ENCODE results near the gene UBL4A. TPM values are rescaled to one million over a fixed set of nuclear protein-coding genes. Genes with fewer than 3 reads are reported as not detected.
A peak's percentile ranks its signal among the peaks of the same experiment; 100 is the strongest.

UBL4A gene
- total and polyA plus RNA-seq, 4 donors = 21.3 to 39.6 (median 30.6) TPM

- no peaks in the 10 kb centered on the region for H3K27me3 ChIP-seq (ENCODE audit: control insufficient read depth in 3 of 3, insufficient read depth in 3 of 3, low read length in 2 of 3)
- WGBS, 2 donors = 0 to 29% methylated on average over 11 to 88 of the region's 88 CpGs
- H3K27ac ChIP-seq (ENCODE audit: low read depth in 1 of 2, low read length in 1 of 2) = peak within 1 kb of the TSS; percentile 52 to 61
- no peaks in the 10 kb centered on the region for H3K9me3 ChIP-seq (ENCODE audit: control insufficient read depth in 4 of 4, insufficient read depth in 3 of 4, low read length in 3 of 4)
- H3K36me3 ChIP-seq (ENCODE audit: control insufficient read depth in 4 of 4, insufficient read depth in 4 of 4, low read length in 4 of 4) = peaks cover 0 to 5% (median 2%) of the 10 kb centered on the region in 4 donors
- DNase-seq = peak; percentile 33 to 55 (median 39)
- TF ChIP-seq CTCF (IDR thresholded peaks at IDR 0.05; ENCODE audit: control extremely low read depth, extremely low read depth) = no peak
- H3K9ac ChIP-seq (ENCODE audit: insufficient read depth in 1 of 2, low read length in 2 of 2) = no peak within 1 kb of the TSS
- H3K4me3 ChIP-seq = peak within 1 kb of the TSS; percentile 48
- ATAC-seq (ENCODE audit: insufficient read depth, low FRiP score) = peak; percentile 63
- peaks cover 0 to 10% (median 0%) of the 10 kb centered on the region in 5 donors for H3K4me1 ChIP-seq (ENCODE audit: control insufficient read depth in 5 of 5, insufficient read depth in 5 of 5, low read length in 5 of 5)
These were observed 28.1 kb downstream of the UBL4A start, which contains the start of gene PLXNA3 for GRCh38 chrX:154458116-154458953. Gene PLXNA3 (plus strand): TSS chrX:154458281. CDS start chrX:154460184, 1,903 bp downstream.

GRCh38 chrX:154457491-154458115, 28.8 kb downstream of the UBL4A start:
- no peaks in the 10 kb centered on the region for H3K27me3 ChIP-seq (ENCODE audit: control insufficient read depth in 3 of 3, insufficient read depth in 3 of 3, low read length in 2 of 3)
- no peak for TF ChIP-seq CTCF (IDR thresholded peaks at IDR 0.05; ENCODE audit: control extremely low read depth, extremely low read depth)
- peak overlapping the region; percentile 48 for H3K4me3 ChIP-seq
- peaks cover 0 to 10% (median 0%) of the 10 kb centered on the region in 5 donors for H3K4me1 ChIP-seq (ENCODE audit: control insufficient read depth in 5 of 5, insufficient read depth in 5 of 5, low read length in 5 of 5)
- H3K9me3 ChIP-seq (ENCODE audit: control insufficient read depth in 4 of 4, insufficient read depth in 3 of 4, low read length in 3 of 4) = no peaks in the 10 kb centered on the region
- ATAC-seq (ENCODE audit: insufficient read depth, low FRiP score) = peak; percentile 44
- DNase-seq = peak in 2 of 3 donors; percentile 21 to 46
- WGBS, 2 donors = 8 to 30% methylated on average over 25 to 65 of the region's 65 CpGs
- H3K36me3 ChIP-seq (ENCODE audit: control insufficient read depth in 4 of 4, insufficient read depth in 4 of 4, low read length in 4 of 4) = peaks cover 0 to 5% (median 2%) of the 10 kb centered on the region in 4 donors
- H3K9ac ChIP-seq (ENCODE audit: insufficient read depth in 1 of 2, low read length in 2 of 2) = no peak overlapping the region
- peak overlapping the region in 1 of 2 donors; percentile 61 for H3K27ac ChIP-seq (ENCODE audit: low read depth in 1 of 2, low read length in 1 of 2)

GRCh38 chrX:154452823-154453222, 33.6 kb downstream of the UBL4A start:
- WGBS, 2 donors = 94 to 97% methylated on average over 9 of the region's 9 CpGs
- Histone ChIP-seq H3K9me3 (ENCODE audit: control insufficient read depth in 4 of 4, insufficient read depth in 3 of 4, low read length in 3 of 4) (no peaks in the 10 kb centered on the region), H3K4me1 (ENCODE audit: control insufficient read depth in 5 of 5, insufficient read depth in 5 of 5, low read length in 5 of 5) (no peaks in the 10 kb centered on the region), H3K36me3 (ENCODE audit: control insufficient read depth in 4 of 4, insufficient read depth in 4 of 4, low read length in 4 of 4) (peaks cover 0 to 15% (median 3%) of the 10 kb centered on the region in 4 donors), H3K9ac (ENCODE audit: insufficient read depth in 1 of 2, low read length in 2 of 2) (no peak overlapping the region), H3K27ac (ENCODE audit: low read depth in 1 of 2, low read length in 1 of 2) (no peak overlapping the region), H3K27me3 (ENCODE audit: control insufficient read depth in 3 of 3, insufficient read depth in 3 of 3, low read length in 2 of 3) (no peaks in the 10 kb centered on the region), H3K4me3 (no peak overlapping the region)
- ATAC-seq (ENCODE audit: insufficient read depth, low FRiP score) (no peak), DNase-seq (no peak)
- no peak for TF ChIP-seq CTCF (IDR thresholded peaks at IDR 0.05; ENCODE audit: control extremely low read depth, extremely low read depth)
